H1 (cell line): ENCODE data around the gene APP. TPM values are rescaled to one million over a fixed set of nuclear protein-coding genes. Genes with fewer than 3 reads are reported as not detected.

Experiments
- CTCF ChIA-PET: fragments of 300-600 bp; sonication (Branson Sonifier 250); formaldehyde crosslinking; loops from one replicate; lab custom pipeline; 2021; ENCODE audit not compliant: partially characterized antibody; lab: Charles Lee
- POLR2A ChIA-PET: fragments of 300-600 bp; sonication (Branson Sonifier 250); formaldehyde crosslinking; loops from one replicate; lab custom pipeline; 2021; ENCODE audit warnings: inconsistent platforms; ENCODE audit not compliant: partially characterized antibody; lab: Charles Lee
- DNase-seq, 2 experiments: peaks; one replicate each; pipeline versions ENCODE4 v3.0.0 to v3.0.0-alpha.2; 2010 to 2022; ENCODE audit warnings: low spot score in 2 of 2, low read depth in 1 of 2, mixed read lengths in 1 of 2
- FAIRE-seq: peaks from 2 replicates; lab custom pipeline; 2011; peaks lifted over from hg19 to GRCh38; lab: Jason Lieb, UNC
- H2AFZ ChIP-seq: 2 replicates; pipeline ENCODE4 v1.8.1; 2012; ENCODE audit warnings: low read length, inconsistent platforms
- H2AK5ac ChIP-seq: 2 replicates; pipeline ENCODE4 v1.6.1; 2013; ENCODE audit warnings: low read depth, low read length
- H2BK120ac ChIP-seq: replicated peaks from 2 replicates; pipeline ENCODE3; 2013; ENCODE audit warnings: low read depth, low read length, inconsistent platforms
- H2BK12ac ChIP-seq: 2 replicates; pipeline ENCODE4 v1.6.1; 2013; ENCODE audit warnings: low read depth, low read length
- H2BK15ac ChIP-seq: 2 replicates; pipeline ENCODE4 v1.6.1; 2013; ENCODE audit warnings: low read length
- H2BK20ac ChIP-seq: 2 replicates; pipeline ENCODE4 v1.6.1; 2013; ENCODE audit warnings: low read length
- H2BK5ac ChIP-seq: 2 replicates; pipeline ENCODE4 v1.6.1; 2013; ENCODE audit warnings: low read depth, low read length
- H3K14ac ChIP-seq: 2 replicates; pipeline ENCODE4 v1.6.1; 2013; ENCODE audit warnings: inconsistent platforms; ENCODE audit not compliant: insufficient read length
- H3K18ac ChIP-seq: 2 replicates; pipeline ENCODE4 v1.6.1; 2013; ENCODE audit warnings: low read length; ENCODE audit errors: extremely low read depth
- H3K23ac ChIP-seq: 2 replicates; pipeline ENCODE4 v1.6.1; 2013; ENCODE audit warnings: inconsistent platforms; ENCODE audit not compliant: insufficient read length
- H3K23me2 ChIP-seq: 2 replicates; pipeline ENCODE4 v1.6.1; 2013; ENCODE audit warnings: low read depth, low read length
- H3K27ac ChIP-seq: 2 replicates; pipeline ENCODE4 v1.6.1; 2011; ENCODE audit warnings: low read depth, low read length, inconsistent platforms
- H3K27me3 ChIP-seq, 4 experiments: replicated peaks in 1 of 4; 1 replicate in 1 of 4; 2 replicates in 3 of 4; pipeline versions ENCODE4 v1.6.1 to v1.8.1; 2011 to 2013; ENCODE audit warnings: low read length in 3 of 4, mild to moderate bottlenecking in 3 of 4, inconsistent platforms in 2 of 4, mixed read lengths in 2 of 4, moderate library complexity in 1 of 4; ENCODE audit not compliant: control insufficient read depth in 3 of 4, insufficient read depth in 3 of 4; ENCODE audit errors: extremely low read depth in 1 of 4
- H3K36me3 ChIP-seq, 4 experiments: 2 replicates each; pipeline versions ENCODE4 v1.6.1 to v1.8.1; 2011 to 2013; ENCODE audit warnings: mild to moderate bottlenecking in 4 of 4, low read length in 3 of 4, moderate library complexity in 2 of 4, control low read depth in 1 of 4, inconsistent platforms in 1 of 4; ENCODE audit not compliant: insufficient read depth in 4 of 4, control insufficient read depth in 2 of 4
- H3K4ac ChIP-seq: replicated peaks from 2 replicates; pipeline ENCODE3; 2013; ENCODE audit warnings: low read length, low read depth, mixed read lengths, inconsistent platforms; ENCODE audit not compliant: insufficient read length
- H3K4me1 ChIP-seq, 4 experiments: replicated peaks in 1 of 4; 1 replicate in 1 of 4; 2 replicates in 3 of 4; pipeline versions ENCODE4 v1.6.1 to v1.8.1; 2011 to 2013; ENCODE audit warnings: low read length in 3 of 4, inconsistent platforms in 2 of 4, mixed read lengths in 1 of 4; ENCODE audit not compliant: insufficient read depth in 4 of 4, control insufficient read depth in 3 of 4
- H3K4me2 ChIP-seq, 2 experiments: 2 replicates each; pipeline versions ENCODE4 v1.6.1 to v1.8.1; 2011 to 2013; ENCODE audit warnings: low read depth in 2 of 2, low read length in 2 of 2, control low read depth in 1 of 2, inconsistent platforms in 1 of 2, mild to moderate bottlenecking in 1 of 2; ENCODE audit not compliant: insufficient read depth in 1 of 2
- H3K4me3 ChIP-seq, 4 experiments: fragments of 200-600, 300-600 bp in 1 of 4; sonication (generic), shearing (Covaris generic), sonication (Bioruptor Twin) in 1 of 4; 2 replicates each; pipeline versions ENCODE4 v1.5.1 to v1.8.1; 2011 to 2016; ENCODE audit warnings: low read length in 4 of 4, low read depth in 3 of 4, control low read depth in 2 of 4, inconsistent platforms in 2 of 4, mild to moderate bottlenecking in 2 of 4, mixed read lengths in 1 of 4, moderate library complexity in 1 of 4; ENCODE audit not compliant: insufficient read depth in 2 of 4; ENCODE audit errors: extremely low read depth in 1 of 4
- H3K56ac ChIP-seq: replicated peaks from 2 replicates; pipeline ENCODE3; 2013; ENCODE audit warnings: low read depth, mild to moderate bottlenecking, mixed read lengths, low read length, inconsistent platforms; ENCODE audit not compliant: insufficient read length
- H3K79me1 ChIP-seq: 2 replicates; pipeline ENCODE4 v1.6.1; 2013; ENCODE audit warnings: low read depth, low read length, control low read depth
- H3K79me2 ChIP-seq, 2 experiments: 2 replicates each; pipeline versions ENCODE4 v1.6.1 to v1.8.1; 2012 to 2013; ENCODE audit warnings: low read length in 2 of 2, mild to moderate bottlenecking in 2 of 2, inconsistent platforms in 1 of 2; ENCODE audit not compliant: insufficient read depth in 2 of 2, control insufficient read depth in 1 of 2
- H3K9ac ChIP-seq, 4 experiments: replicated peaks in 1 of 4; 1 replicate in 1 of 4; 2 replicates in 3 of 4; pipeline versions ENCODE4 v1.6.1 to v1.8.1; 2011 to 2013; ENCODE audit warnings: low read depth in 3 of 4, low read length in 3 of 4, control low read depth in 2 of 4, mild to moderate bottlenecking in 2 of 4, moderate library complexity in 2 of 4, inconsistent platforms in 1 of 4; ENCODE audit errors: extremely low read depth in 1 of 4
- H3K9me3 ChIP-seq, 2 experiments: 2 replicates each; pipeline versions ENCODE4 v1.6.1 to v1.8.1; 2012 to 2013; ENCODE audit warnings: mild to moderate bottlenecking in 2 of 2, moderate library complexity in 2 of 2, control low read depth in 1 of 2, inconsistent platforms in 1 of 2, low read depth in 1 of 2, low read length in 1 of 2, mixed read lengths in 1 of 2; ENCODE audit not compliant: insufficient read depth in 2 of 2
- H4K20me1 ChIP-seq, 2 experiments: replicated peaks in 1 of 2; 2 replicates each; pipeline versions ENCODE3 to v1.8.1; 2011 to 2013; ENCODE audit warnings: inconsistent platforms in 2 of 2, low read length in 2 of 2, mild to moderate bottlenecking in 1 of 2; ENCODE audit not compliant: insufficient read depth in 2 of 2, control insufficient read depth in 1 of 2
- H4K5ac ChIP-seq: 2 replicates; pipeline ENCODE4 v1.6.1; 2013; ENCODE audit warnings: low read length, low read depth, mixed read lengths, inconsistent platforms; ENCODE audit not compliant: insufficient read length
- H4K8ac ChIP-seq: 2 replicates; pipeline ENCODE4 v1.8.0; 2013; ENCODE audit warnings: mild to moderate bottlenecking, moderate library complexity, low read length, inconsistent platforms; ENCODE audit not compliant: insufficient read depth; ENCODE audit errors: extremely low read depth
- H4K91ac ChIP-seq: replicated peaks from 2 replicates; pipeline ENCODE3; 2013; ENCODE audit warnings: low read length, mixed read lengths, inconsistent platforms; ENCODE audit not compliant: insufficient read length
- CBX8 ChIP-seq: fragments of 300-800, 300-1000 bp; sonication (generic); IDR thresholded peaks from 2 replicates; pipeline ENCODE4 v1.7.1; 2016; ENCODE audit warnings: low read depth, low read length, borderline replicate concordance
- KDM1A ChIP-seq: fragments of 200-600, 300-600 bp; sonication (generic); IDR thresholded peaks from 2 replicates; pipeline ENCODE4 v1.7.1; 2016; ENCODE audit warnings: mild to moderate bottlenecking, low read length, borderline replicate concordance
- POU5F1 ChIP-seq: IDR thresholded peaks from 2 replicates; pipeline ENCODE4 v1.6.1; 2011; ENCODE audit warnings: low read depth, mild to moderate bottlenecking, low read length, moderate library complexity
- SIRT6 ChIP-seq: IDR thresholded peaks from one replicate; pipeline ENCODE4 v1.7.1; 2012; ENCODE audit warnings: low read length, inconsistent platforms
- SIX5 ChIP-seq: IDR thresholded peaks from 2 replicates; pipeline ENCODE4 v1.6.1; 2011; ENCODE audit warnings: mild to moderate bottlenecking, low read depth, low read length
- TEAD4 ChIP-seq: IDR thresholded peaks from 2 replicates; pipeline ENCODE4 v1.6.1; 2012; ENCODE audit warnings: low read depth, low read length, inconsistent platforms, mixed read lengths
- WGBS, 2 experiments: shearing (Covaris generic) in 1 of 2; methylation state at CpG; one replicate each; pipeline versions ENCODE4 v1.1.6 to v1.1.7; 2013 to 2015; ENCODE audit warnings: low lambda C conversion rate in 2 of 2, mixed read lengths in 2 of 2, inconsistent platforms in 1 of 2, low coverage in 1 of 2, missing lambda C conversion rate in 1 of 2; ENCODE audit not compliant: insufficient replicate concordance in 2 of 2, insufficient coverage in 1 of 2, insufficient read length in 1 of 2; ENCODE audit errors: extremely low coverage in 1 of 2, missing lambda C conversion rate in 1 of 2; 5-methylcytosine and 5-hydroxymethylcytosine counted together
- polyA plus RNA-seq, 7 experiments: library from polyadenylated mRNA; depleted of rRNA in 3 of 7; stranded (reverse) in 5 of 7; unstranded in 2 of 7; fragments of >200 nt in 5 of 7; fragments of 200-250 nt in 2 of 7; gene quantifications; 1 replicate in 5 of 7; 2 replicates in 1 of 7; 4 replicates in 1 of 7; pipeline versions ENCODE4 v1.2.1 to v1.2.3, GENCODE V29; 2011 to 2013; ENCODE audit warnings: missing spikeins in 2 of 7, mixed read lengths in 2 of 7
- total RNA-seq: library from RNA; stranded (reverse); fragmentation: NEBNext Ultra II Directional; extraction: Animal tissue kit (Norgen Biotek cat#: 25700); gene quantifications from 2 replicates; pipeline ENCODE4 v1.2.1, GENCODE V29; 2021
- TF ChIP-seq, protein P1 (sequence below): IDR thresholded peaks from 2 replicates; pipeline ENCODE4 v1.6.1; 2012; ENCODE audit warnings: inconsistent platforms

The APP gene
- total and polyA plus RNA-seq, 2 of the 8 experiments (the other 6 are each of a cell fraction or from before 2014, with no cell fraction given): 375 to 551 TPM

DNA sequence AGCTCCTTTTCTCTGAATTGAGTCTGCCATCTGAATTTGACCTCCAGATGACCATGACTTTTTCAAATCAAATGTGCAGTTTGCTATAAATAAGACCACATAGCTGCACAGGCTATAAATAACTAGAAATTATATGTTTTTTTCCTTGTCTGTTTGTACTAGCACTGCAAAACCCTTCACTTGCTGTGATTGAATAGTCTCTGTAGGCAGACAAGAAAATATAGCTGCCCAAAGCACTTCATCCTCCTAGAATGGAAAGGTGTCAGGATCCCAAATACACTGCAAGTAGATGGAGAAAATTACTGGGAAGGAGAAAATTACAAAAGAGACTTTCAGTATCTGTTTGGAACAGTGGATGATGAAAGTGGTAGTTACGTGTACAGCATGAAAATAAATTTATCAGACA lies 175.8 kb downstream of the APP start:
- Histone ChIP-seq H3K4me2 (no peak overlapping the region), H3K36me3 (peaks cover 0 to 18% (median 10%) of the 10 kb centered on the region in 4 experiments; a peak in 5 of 8 replicates), H2BK5ac (no peak overlapping the region), H3K56ac (no peak overlapping the region), H2BK12ac (no peak overlapping the region), H2BK120ac (no peak overlapping the region), H3K4ac (no peak overlapping the region), H3K23ac (no peak overlapping the region), H3K79me1 (peaks cover 6% of the 10 kb centered on the region; the same call in 1 of the 2 replicates), H3K9me3 (no peaks in the 10 kb centered on the region), H3K18ac (no peak overlapping the region), H3K27ac (no peak overlapping the region), H3K23me2 (no peaks in the 10 kb centered on the region), H3K9ac (no peak overlapping the region), H3K27me3 (no peaks in the 10 kb centered on the region), H2AK5ac (no peak overlapping the region), H3K4me3 (no peak overlapping the region), H4K20me1 (no peaks in the 10 kb centered on the region), H2BK20ac (no peak overlapping the region), H4K91ac (no peak overlapping the region), H2AFZ (no peak overlapping the region), H4K8ac (no peak overlapping the region), H3K4me1 (peaks cover 17 to 31% (median 23%) of the 10 kb centered on the region in 4 experiments), H3K14ac (no peak overlapping the region), H4K5ac (no peak overlapping the region), H3K79me2 (peaks cover 0 to 27% of the 10 kb centered on the region in 2 experiments; a peak in 3 of 4 replicates), H2BK15ac (no peak overlapping the region)
- POLR2A ChIA-PET: no interaction called here
- 92% methylated on average over 1 of the region's 1 CpG; no CpG with 5 or more reads in 1 of the 2 experiments for WGBS, 2 experiments
- CTCF ChIA-PET: interaction anchor here (1.5 kb wide), 1 partner anchor 99 kb away, joined by 3 read pairs; no protein-coding TSS in a partner anchor
- no peak for TF ChIP-seq SIX5
- TF ChIP-seq KDM1A: no peak
- TF ChIP-seq CBX8: no peak
- TF ChIP-seq, protein P1, sequence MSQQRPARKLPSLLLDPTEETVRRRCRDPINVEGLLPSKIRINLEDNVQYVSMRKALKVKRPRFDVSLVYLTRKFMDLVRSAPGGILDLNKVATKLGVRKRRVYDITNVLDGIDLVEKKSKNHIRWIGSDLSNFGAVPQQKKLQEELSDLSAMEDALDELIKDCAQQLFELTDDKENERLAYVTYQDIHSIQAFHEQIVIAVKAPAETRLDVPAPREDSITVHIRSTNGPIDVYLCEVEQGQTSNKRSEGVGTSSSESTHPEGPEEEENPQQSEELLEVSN: no peak
- TF ChIP-seq POU5F1: no peak
- TF ChIP-seq TEAD4: no peak
- no peak for TF ChIP-seq SIRT6
- no peak for DNase-seq
- FAIRE-seq: no peak
